HEK293 (cell line): ENCODE results near the gene ELL3.
A peak's percentile ranks its signal among the peaks of the same experiment; 100 is the strongest.

Experiments
- CTCF ChIA-PET: fragments of 350-600 bp; formaldehyde crosslinking; extraction: SDS; loops from one replicate; lab custom pipeline; 2021; ENCODE audit warnings: antibody characterized with exemption; lab: Yijun Ruan, JAX
- POLR2A ChIA-PET: fragments of 300-600 bp; formaldehyde crosslinking; extraction: SDS; loops from one replicate; lab custom pipeline; 2020; ENCODE audit warnings: antibody characterized with exemption, inconsistent platforms; lab: Yijun Ruan, JAX
- H3K27ac ChIP-seq: fragments of 200-500 bp; sonication (Bioruptor generic); 2 replicates; pipeline ENCODE4 v1.5.1; 2014; ENCODE audit warnings: low read depth, low read length, control low read depth, inconsistent platforms; ENCODE audit errors: extremely low read depth
- H3K36me3 ChIP-seq, 2 experiments: fragments of 200-500 bp in 1 of 2; sonication (Bioruptor generic) in 1 of 2; 1 replicate in 1 of 2; 2 replicates in 1 of 2; pipeline ENCODE4 v1.5.1; 2014 to 2017; ENCODE audit warnings: inconsistent platforms in 2 of 2, low read length in 2 of 2; ENCODE audit not compliant: control insufficient read depth in 2 of 2, insufficient read depth in 1 of 2
- H3K4me1 ChIP-seq: fragments of 200-500 bp; sonication (Bioruptor generic); 2 replicates; pipeline ENCODE4 v1.5.1; 2014; ENCODE audit warnings: mild to moderate bottlenecking, low read length, inconsistent platforms; ENCODE audit not compliant: control insufficient read depth, insufficient read depth
- H3K4me3 ChIP-seq: 2 replicates; pipeline ENCODE4 v1.5.1; 2011; ENCODE audit warnings: low read depth, mild to moderate bottlenecking, control low read depth, low read length, moderate library complexity
- H3K9me3 ChIP-seq: fragments of 200-500 bp; sonication (Bioruptor generic); 2 replicates; pipeline ENCODE4 v1.5.1; 2014; ENCODE audit warnings: low read depth, low read length, inconsistent platforms; ENCODE audit not compliant: control insufficient read depth, insufficient read depth
- ATF2 ChIP-seq: fragments of 450-650 bp; formaldehyde crosslinking; IDR thresholded peaks from 2 replicates; pipeline ENCODE4 v1.5.1; 2016; ENCODE audit warnings: missing biosample characterization, missing genetic modification characterization, low read depth
- BCL11B ChIP-seq: fragments of 450-650 bp; formaldehyde crosslinking; IDR thresholded peaks from 2 replicates; pipeline ENCODE4 v1.5.1; 2016; ENCODE audit warnings: low read depth, missing biosample characterization, missing genetic modification characterization
- HOXA7 ChIP-seq: sonication (generic); formaldehyde crosslinking; IDR thresholded peaks from 2 replicates; pipeline ENCODE4 v1.8.1; 2022; ENCODE audit warnings: missing genetic modification reagents, borderline replicate concordance
- KLF1 ChIP-seq: fragments of 450-650 bp; formaldehyde crosslinking; IDR thresholded peaks from 2 replicates; pipeline ENCODE4 v1.5.1; 2016; ENCODE audit warnings: missing biosample characterization, missing genetic modification characterization
- MYNN ChIP-seq: fragments of 450-650 bp; formaldehyde crosslinking; IDR thresholded peaks from 2 replicates; pipeline ENCODE4 v1.5.1; 2016; ENCODE audit warnings: missing biosample characterization, missing genetic modification characterization, borderline replicate concordance
- RBAK ChIP-seq: fragments of 450-650 bp; formaldehyde crosslinking; IDR thresholded peaks from 2 replicates; pipeline ENCODE4 v1.5.1; 2016; ENCODE audit warnings: missing biosample characterization, missing genetic modification characterization
- ZNF214 ChIP-seq: fragments of 450-650 bp; formaldehyde crosslinking; IDR thresholded peaks from 2 replicates; pipeline ENCODE4 v1.5.1; 2017; ENCODE audit warnings: missing biosample characterization, mild to moderate bottlenecking, missing genetic modification characterization, borderline replicate concordance
- ZNF544 ChIP-seq: fragments of 450-650 bp; formaldehyde crosslinking; IDR thresholded peaks from 2 replicates; pipeline ENCODE4 v1.5.0; 2017; ENCODE audit warnings: missing biosample characterization, missing genetic modification characterization
- ZNF558 ChIP-seq: fragments of 450-650 bp; formaldehyde crosslinking; IDR thresholded peaks from 2 replicates; pipeline ENCODE4 v1.5.1; 2016; ENCODE audit warnings: missing biosample characterization, missing genetic modification characterization
- ZNF600 ChIP-seq: fragments of 450-650 bp; formaldehyde crosslinking; IDR thresholded peaks from 2 replicates; pipeline ENCODE4 v1.5.1; 2016; ENCODE audit warnings: missing biosample characterization, missing genetic modification characterization
- ZNF645 ChIP-seq: fragments of 450-650 bp; formaldehyde crosslinking; IDR thresholded peaks from 2 replicates; pipeline ENCODE4; 2016; ENCODE audit warnings: missing biosample characterization, missing genetic modification characterization
- ZNF677 ChIP-seq: fragments of 450-650 bp; IDR thresholded peaks from 2 replicates; pipeline ENCODE4 v1.5.0; 2018; ENCODE audit warnings: missing biosample characterization, mild to moderate bottlenecking, missing genetic modification characterization, moderate library complexity
- ZNF707 ChIP-seq: fragments of 450-650 bp; formaldehyde crosslinking; IDR thresholded peaks from 2 replicates; pipeline ENCODE4 v1.5.1; 2016; ENCODE audit warnings: missing biosample characterization, missing genetic modification characterization
- ZNF785 ChIP-seq: fragments of 450-650 bp; formaldehyde crosslinking; IDR thresholded peaks from 2 replicates; pipeline ENCODE4 v1.5.1; 2016; ENCODE audit warnings: missing biosample characterization, missing genetic modification characterization
- TF ChIP-seq, protein P1 (sequence below): fragments of 450-650 bp; formaldehyde crosslinking; IDR thresholded peaks from 2 replicates; pipeline ENCODE4 v1.5.0; 2017; ENCODE audit warnings: missing biosample characterization, missing genetic modification characterization, borderline replicate concordance
- TF ChIP-seq, protein P2 (sequence below): fragments of 450-650 bp; formaldehyde crosslinking; IDR thresholded peaks from 2 replicates; pipeline ENCODE4 v1.5.1; 2016; ENCODE audit warnings: missing biosample characterization, missing genetic modification characterization
- TF ChIP-seq, protein P3 (sequence below): fragments of 450-650 bp; formaldehyde crosslinking; IDR thresholded peaks from 2 replicates; pipeline ENCODE4 v1.5.1; 2016; ENCODE audit warnings: missing biosample characterization, missing genetic modification characterization
- TF ChIP-seq, protein P4 (sequence below): fragments of 450-650 bp; formaldehyde crosslinking; IDR thresholded peaks from 2 replicates; pipeline ENCODE4 v1.5.1; 2016; ENCODE audit warnings: missing biosample characterization, missing genetic modification characterization

The ELL3 gene

GRCh38 chr15:43772624-43773023 lies 4.1 kb downstream of the ELL3 start:
- no peaks in the 10 kb centered on the region for H3K9me3 ChIP-seq
- ChIA-PET POLR2A (no interaction called here), CTCF (interaction anchor here (0.6 kb wide), 1 partner anchor 729 kb away, joined by 4 read pairs; no protein-coding TSS in a partner anchor)
- H3K27ac ChIP-seq: no peak overlapping the region
- peaks cover 5% of the 10 kb centered on the region; the same call in 1 of the 2 replicates for H3K4me1 ChIP-seq
- H3K36me3 ChIP-seq: peaks cover 38 to 65% of the 10 kb centered on the region in 2 experiments
- H3K4me3 ChIP-seq: no peak overlapping the region
- TF ChIP-seq ATF2 (peak; percentile 55; the same call in 1 of the 2 replicates), ZNF214 (tag by site-specific recombination) (no peak)

DNA sequence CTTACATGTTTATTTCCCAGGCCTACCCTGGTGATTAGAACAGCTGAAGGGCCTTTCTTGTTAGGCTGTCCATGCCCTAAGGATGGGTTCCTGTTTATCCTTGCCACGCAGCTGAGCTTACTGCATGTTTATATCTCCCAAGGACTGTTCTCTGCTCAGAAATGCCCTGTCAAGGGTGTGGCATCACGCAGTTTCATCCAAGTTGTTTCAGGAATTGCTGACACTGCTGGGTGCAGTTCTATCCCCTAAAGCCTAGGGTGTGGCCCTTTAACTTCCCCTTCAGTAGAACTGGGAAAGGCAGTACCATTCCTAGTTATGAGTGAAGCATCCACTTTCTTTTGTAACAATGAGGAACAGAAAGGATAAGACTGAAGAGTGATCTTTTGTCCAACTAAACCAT lies 5.0 kb downstream of the ELL3 start:
- peaks cover 46 to 72% of the 10 kb centered on the region in 2 experiments for H3K36me3 ChIP-seq
- POLR2A ChIA-PET: no interaction called here
- no peaks in the 10 kb centered on the region for H3K9me3 ChIP-seq
- CTCF ChIA-PET: no interaction called here
- peaks cover 3% of the 10 kb centered on the region; the same call in 1 of the 2 replicates for H3K4me1 ChIP-seq
- no peak for TF ChIP-seq ZNF677 (tag by site-specific recombination)
- TF ChIP-seq ZNF544 (tag by site-specific recombination): no peak
- TF ChIP-seq ZNF645: no peak
- TF ChIP-seq KLF1 (tag by site-specific recombination): 0 out of 2 replicates have a peak, but pooled peaks have one; percentile 11
- TF ChIP-seq, protein P1, sequence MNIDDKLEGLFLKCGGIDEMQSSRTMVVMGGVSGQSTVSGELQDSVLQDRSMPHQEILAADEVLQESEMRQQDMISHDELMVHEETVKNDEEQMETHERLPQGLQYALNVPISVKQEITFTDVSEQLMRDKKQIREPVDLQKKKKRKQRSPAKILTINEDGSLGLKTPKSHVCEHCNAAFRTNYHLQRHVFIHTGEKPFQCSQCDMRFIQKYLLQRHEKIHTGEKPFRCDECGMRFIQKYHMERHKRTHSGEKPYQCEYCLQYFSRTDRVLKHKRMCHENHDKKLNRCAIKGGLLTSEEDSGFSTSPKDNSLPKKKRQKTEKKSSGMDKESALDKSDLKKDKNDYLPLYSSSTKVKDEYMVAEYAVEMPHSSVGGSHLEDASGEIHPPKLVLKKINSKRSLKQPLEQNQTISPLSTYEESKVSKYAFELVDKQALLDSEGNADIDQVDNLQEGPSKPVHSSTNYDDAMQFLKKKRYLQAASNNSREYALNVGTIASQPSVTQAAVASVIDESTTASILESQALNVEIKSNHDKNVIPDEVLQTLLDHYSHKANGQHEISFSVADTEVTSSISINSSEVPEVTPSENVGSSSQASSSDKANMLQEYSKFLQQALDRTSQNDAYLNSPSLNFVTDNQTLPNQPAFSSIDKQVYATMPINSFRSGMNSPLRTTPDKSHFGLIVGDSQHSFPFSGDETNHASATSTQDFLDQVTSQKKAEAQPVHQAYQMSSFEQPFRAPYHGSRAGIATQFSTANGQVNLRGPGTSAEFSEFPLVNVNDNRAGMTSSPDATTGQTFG (tag by site-specific recombination): no peak
- TF ChIP-seq, all 188 proteins: peak for 1
- H3K4me3 ChIP-seq: no peak overlapping the region
- H3K27ac ChIP-seq: no peak overlapping the region

DNA sequence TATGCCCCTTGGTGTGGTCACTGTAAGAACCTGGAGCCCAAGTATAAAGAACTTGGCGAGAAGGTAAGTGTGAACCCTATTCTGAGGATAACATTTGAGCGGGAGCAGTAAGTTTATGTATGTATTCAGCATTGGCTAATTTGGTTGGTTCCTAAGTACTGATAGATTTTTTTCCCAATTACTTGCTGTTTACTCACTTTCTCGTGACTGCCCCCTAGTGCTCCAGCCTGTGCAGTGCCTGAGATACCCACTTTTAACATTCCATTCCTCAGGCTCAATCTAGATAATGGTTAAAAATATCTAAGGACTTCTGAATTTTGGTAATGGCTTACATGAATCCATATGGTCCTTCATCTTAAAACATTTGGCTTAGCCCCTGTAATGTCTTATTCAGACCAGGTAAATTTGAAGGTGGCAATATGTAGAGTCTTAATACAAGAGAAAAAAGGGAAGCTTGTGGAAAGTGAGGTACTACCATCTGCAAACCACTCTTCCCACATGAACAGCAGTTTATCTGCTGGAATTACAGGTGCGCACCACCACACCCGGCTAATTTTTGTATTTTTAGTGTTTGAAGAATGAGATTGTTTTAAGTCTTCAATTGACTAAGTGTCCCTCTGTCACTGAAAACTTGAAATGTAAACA lies 7.1 kb downstream of the ELL3 start:
- Histone ChIP-seq H3K27ac (no peak overlapping the region), H3K4me3 (no peak overlapping the region), H3K9me3 (no peaks in the 10 kb centered on the region), H3K36me3 (peaks cover 64 to 93% of the 10 kb centered on the region in 2 experiments), H3K4me1 (no peaks in the 10 kb centered on the region)
- POLR2A ChIA-PET: no interaction called here
- CTCF ChIA-PET: interaction anchor here (0.7 to 2.2 kb wide), 6 partner anchors 13 to 1025 kb away, joined by 3 to 12 read pairs (median 4); no protein-coding TSS in a partner anchor
- TF ChIP-seq, protein P2, sequence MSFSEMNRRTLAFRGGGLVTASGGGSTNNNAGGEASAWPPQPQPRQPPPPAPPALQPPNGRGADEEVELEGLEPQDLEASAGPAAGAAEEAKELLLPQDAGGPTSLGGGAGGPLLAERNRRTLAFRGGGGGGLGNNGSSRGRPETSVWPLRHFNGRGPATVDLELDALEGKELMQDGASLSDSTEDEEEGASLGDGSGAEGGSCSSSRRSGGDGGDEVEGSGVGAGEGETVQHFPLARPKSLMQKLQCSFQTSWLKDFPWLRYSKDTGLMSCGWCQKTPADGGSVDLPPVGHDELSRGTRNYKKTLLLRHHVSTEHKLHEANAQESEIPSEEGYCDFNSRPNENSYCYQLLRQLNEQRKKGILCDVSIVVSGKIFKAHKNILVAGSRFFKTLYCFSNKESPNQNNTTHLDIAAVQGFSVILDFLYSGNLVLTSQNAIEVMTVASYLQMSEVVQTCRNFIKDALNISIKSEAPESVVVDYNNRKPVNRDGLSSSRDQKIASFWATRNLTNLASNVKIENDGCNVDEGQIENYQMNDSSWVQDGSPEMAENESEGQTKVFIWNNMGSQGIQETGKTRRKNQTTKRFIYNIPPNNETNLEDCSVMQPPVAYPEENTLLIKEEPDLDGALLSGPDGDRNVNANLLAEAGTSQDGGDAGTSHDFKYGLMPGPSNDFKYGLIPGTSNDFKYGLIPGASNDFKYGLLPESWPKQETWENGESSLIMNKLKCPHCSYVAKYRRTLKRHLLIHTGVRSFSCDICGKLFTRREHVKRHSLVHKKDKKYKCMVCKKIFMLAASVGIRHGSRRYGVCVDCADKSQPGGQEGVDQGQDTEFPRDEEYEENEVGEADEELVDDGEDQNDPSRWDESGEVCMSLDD (tag by site-specific recombination): no peak
- no peak for TF ChIP-seq HOXA7
- TF ChIP-seq ZNF707 (tag by site-specific recombination): no peak
- no peak for TF ChIP-seq ZNF558
- TF ChIP-seq, protein P3, sequence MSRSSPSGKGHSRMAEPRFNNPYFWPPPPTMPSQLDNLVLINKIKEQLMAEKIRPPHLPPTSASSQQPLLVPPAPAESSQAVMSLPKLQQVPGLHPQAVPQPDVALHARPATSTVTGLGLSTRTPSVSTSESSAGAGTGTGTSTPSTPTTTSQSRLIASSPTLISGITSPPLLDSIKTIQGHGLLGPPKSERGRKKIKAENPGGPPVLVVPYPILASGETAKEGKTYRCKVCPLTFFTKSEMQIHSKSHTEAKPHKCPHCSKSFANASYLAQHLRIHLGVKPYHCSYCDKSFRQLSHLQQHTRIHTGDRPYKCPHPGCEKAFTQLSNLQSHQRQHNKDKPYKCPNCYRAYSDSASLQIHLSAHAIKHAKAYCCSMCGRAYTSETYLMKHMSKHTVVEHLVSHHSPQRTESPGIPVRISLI: 0 out of 2 replicates have a peak, but pooled peaks have one; percentile 40
- TF ChIP-seq, protein P4, sequence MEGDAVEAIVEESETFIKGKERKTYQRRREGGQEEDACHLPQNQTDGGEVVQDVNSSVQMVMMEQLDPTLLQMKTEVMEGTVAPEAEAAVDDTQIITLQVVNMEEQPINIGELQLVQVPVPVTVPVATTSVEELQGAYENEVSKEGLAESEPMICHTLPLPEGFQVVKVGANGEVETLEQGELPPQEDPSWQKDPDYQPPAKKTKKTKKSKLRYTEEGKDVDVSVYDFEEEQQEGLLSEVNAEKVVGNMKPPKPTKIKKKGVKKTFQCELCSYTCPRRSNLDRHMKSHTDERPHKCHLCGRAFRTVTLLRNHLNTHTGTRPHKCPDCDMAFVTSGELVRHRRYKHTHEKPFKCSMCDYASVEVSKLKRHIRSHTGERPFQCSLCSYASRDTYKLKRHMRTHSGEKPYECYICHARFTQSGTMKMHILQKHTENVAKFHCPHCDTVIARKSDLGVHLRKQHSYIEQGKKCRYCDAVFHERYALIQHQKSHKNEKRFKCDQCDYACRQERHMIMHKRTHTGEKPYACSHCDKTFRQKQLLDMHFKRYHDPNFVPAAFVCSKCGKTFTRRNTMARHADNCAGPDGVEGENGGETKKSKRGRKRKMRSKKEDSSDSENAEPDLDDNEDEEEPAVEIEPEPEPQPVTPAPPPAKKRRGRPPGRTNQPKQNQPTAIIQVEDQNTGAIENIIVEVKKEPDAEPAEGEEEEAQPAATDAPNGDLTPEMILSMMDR (tag by site-specific recombination): 0 out of 2 replicates have a peak, but pooled peaks have one; percentile 37
- no peak for TF ChIP-seq BCL11B (tag by site-specific recombination)
- TF ChIP-seq ZNF600 (tag by site-specific recombination): no peak
- no peak for TF ChIP-seq MYNN
- no peak for TF ChIP-seq RBAK
- TF ChIP-seq ZNF785 (tag by site-specific recombination): no peak
